Tibial artery (tissue), 4 donors: ENCODE results near the gene SIDT2.

ENCODE experiments used
- DNase-seq, 2 donors: peaks; one replicate each; pipeline ENCODE4 v3.0.0-alpha.2; 2019
- H3K27ac ChIP-seq, 2 donors: fragments of 200-600 bp; sonication (generic) in 1 of 2; 1 replicate in 1 of 2; 2 replicates in 1 of 2; pipeline ENCODE4 v1.5.1; 2018 to 2019; ENCODE audit warnings: mild to moderate bottlenecking in 1 of 2
- H3K27me3 ChIP-seq, 2 donors: fragments of 200-600 bp; sonication (generic) in 1 of 2; one replicate each; pipeline versions ENCODE4 v1.5.1 to v1.6.0; 2016 to 2019
- H3K36me3 ChIP-seq, 3 donors: fragments of 200-600 bp; sonication (generic) in 2 of 3; one replicate each; pipeline ENCODE4 v1.5.1; 2016 to 2019; ENCODE audit warnings: mild to moderate bottlenecking in 2 of 3
- H3K4me1 ChIP-seq, 4 donors: fragments of 200-600 bp; sonication (generic) in 2 of 4; 1 replicate in 3 of 4; 2 replicates in 1 of 4; pipeline ENCODE4 v1.5.1; 2016 to 2019
- H3K4me3 ChIP-seq, 2 donors: fragments of 200-600 bp; sonication (generic) in 1 of 2; 1 replicate in 1 of 2; 2 replicates in 1 of 2; pipeline ENCODE4 v1.5.1; 2018 to 2019; ENCODE audit warnings: mild to moderate bottlenecking in 2 of 2
- H3K9me3 ChIP-seq, 3 donors: fragments of 200-600 bp; sonication (generic) in 1 of 3; one replicate each; pipeline ENCODE4 v1.5.1; 2016 to 2019
- intact Hi-C: fragments of 100-400 bp; cut with DNase I; formaldehyde crosslinking; loops from one replicate; pipeline ENCODE4 v1.15.0; 2023; ENCODE audit warnings: low total_unique reads
- TF ChIP-seq, protein P1 (sequence below), 2 experiments: fragments of 200-600 bp in 1 of 2; fragments of 450-650 bp in 1 of 2; IDR thresholded peaks; one replicate each; pipeline ENCODE4 v1.5.1; 2017 to 2019; ENCODE audit warnings: antibody characterized with exemption in 2 of 2, mild to moderate bottlenecking in 1 of 2, moderate library complexity in 1 of 2

The SIDT2 gene

DNA sequence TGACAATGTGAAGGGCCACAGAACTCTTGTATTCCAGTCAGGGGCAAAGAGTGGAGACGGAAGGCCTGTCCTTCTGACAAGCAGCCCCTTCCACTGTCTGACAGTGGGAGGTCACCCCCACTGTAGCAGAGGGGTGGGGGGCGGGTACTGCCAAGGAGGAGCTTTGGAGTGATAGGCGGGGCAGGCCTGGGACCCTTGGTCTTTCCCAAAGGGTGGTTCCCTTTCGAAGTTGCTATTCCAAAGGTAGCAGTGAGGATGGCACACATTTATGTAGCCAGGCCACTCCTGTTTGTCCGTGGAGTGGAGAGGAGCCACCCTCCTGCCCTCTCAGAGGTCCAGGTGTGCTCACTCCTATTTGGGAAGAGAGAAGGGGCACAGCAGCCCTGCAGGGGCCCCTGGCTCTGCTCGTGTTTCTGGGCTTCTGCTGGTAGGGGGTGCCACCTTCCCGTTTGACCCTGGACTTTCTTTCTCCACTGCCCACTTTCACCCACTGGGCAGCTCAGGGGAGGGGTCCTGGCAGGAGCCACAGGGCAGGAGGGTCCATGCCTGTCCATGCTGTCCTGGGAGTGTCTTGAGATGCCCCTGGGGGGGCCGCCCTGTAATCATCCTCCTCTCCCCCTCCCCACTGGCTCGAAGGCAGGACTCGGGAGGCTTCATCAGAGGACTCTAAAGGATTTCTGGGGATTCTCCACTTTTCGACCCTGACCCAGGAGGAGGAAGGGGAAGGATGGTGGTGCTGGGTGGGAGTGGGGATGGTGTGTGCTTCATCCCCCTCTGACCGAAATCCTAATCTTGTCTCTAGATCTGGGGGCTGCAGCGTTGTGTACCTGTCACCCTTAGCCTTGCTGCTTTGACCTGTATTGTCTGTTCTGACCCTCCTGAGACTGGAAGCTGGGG lies 21.6 kb downstream of the SIDT2 start:
- no peaks in the 10 kb centered on the region for H3K27me3 ChIP-seq
- peak overlapping the region; percentile 70 to 96 for H3K4me3 ChIP-seq
- no peak for DNase-seq
- TF ChIP-seq, protein P1, sequence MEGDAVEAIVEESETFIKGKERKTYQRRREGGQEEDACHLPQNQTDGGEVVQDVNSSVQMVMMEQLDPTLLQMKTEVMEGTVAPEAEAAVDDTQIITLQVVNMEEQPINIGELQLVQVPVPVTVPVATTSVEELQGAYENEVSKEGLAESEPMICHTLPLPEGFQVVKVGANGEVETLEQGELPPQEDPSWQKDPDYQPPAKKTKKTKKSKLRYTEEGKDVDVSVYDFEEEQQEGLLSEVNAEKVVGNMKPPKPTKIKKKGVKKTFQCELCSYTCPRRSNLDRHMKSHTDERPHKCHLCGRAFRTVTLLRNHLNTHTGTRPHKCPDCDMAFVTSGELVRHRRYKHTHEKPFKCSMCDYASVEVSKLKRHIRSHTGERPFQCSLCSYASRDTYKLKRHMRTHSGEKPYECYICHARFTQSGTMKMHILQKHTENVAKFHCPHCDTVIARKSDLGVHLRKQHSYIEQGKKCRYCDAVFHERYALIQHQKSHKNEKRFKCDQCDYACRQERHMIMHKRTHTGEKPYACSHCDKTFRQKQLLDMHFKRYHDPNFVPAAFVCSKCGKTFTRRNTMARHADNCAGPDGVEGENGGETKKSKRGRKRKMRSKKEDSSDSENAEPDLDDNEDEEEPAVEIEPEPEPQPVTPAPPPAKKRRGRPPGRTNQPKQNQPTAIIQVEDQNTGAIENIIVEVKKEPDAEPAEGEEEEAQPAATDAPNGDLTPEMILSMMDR (IDR thresholded peaks at IDR 0.05) = no peak
- intact Hi-C loops = no loop called here
- peaks cover 0 to 43% (median 30%) of the 10 kb centered on the region in 4 donors for H3K4me1 ChIP-seq
- peak overlapping the region; percentile 97 to 98 for H3K27ac ChIP-seq
- no peaks in the 10 kb centered on the region for H3K9me3 ChIP-seq
- H3K36me3 ChIP-seq = peaks cover 51 to 75% (median 55%) of the 10 kb centered on the region in 3 donors

DNA sequence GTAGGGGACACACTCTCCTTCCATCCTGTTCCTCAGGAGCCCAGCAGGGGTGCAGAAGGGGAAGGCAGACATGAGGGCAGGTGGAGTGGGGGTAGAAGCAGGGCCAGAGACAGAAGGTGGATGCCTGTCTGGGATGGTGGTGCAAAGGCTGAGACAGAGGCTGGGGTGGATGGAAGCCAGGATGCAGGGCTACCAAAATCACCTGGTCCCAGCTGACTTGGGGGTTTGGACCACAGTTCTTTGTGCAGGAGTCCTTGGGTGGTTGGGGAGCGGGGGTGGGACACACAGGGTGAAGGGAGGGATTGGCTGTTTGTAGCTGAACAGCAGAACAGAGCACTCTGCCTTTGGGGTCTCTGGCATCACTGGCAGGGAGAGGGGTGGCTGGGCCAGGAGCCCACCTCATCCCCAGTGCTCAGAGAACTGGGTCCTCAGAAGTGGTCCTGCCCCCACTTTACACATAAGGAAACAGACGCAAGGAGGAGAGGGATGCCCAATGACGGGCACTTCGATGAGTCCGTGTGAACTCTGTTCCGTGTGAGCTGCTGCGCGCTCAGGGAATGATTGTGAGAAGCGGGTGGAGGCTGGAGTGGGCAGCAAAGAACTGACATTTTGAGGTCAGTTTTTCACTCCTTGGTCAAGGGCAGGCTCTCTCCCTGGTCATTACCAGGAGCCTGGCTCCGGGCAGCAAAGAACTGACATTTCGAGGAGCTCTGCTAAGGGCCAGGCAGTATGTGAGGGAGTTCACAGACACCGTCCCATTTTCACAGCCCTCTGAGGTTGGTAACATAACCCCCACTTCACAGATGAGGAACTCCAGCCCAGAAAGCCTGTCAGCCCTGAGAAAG lies 22.5 kb downstream of the SIDT2 start:
- Histone ChIP-seq H3K36me3 (peaks cover 54 to 71% (median 55%) of the 10 kb centered on the region in 3 donors), H3K27me3 (no peaks in the 10 kb centered on the region), H3K4me3 (peak overlapping the region; percentile 70 to 96), H3K27ac (peak overlapping the region; percentile 97 to 98), H3K9me3 (no peaks in the 10 kb centered on the region), H3K4me1 (peaks cover 0 to 50% (median 35%) of the 10 kb centered on the region in 4 donors)
- DNase-seq = no peak
- TF ChIP-seq, protein P1 (IDR thresholded peaks at IDR 0.05) = no peak
- intact Hi-C loops = no loop called here

GRCh38 chr11:117201658-117202305 lies 23.2 kb downstream of the SIDT2 start:
- DNase-seq = peak in 1 of 2 donors; percentile 82
- TF ChIP-seq, protein P1 (IDR thresholded peaks at IDR 0.05) = no peak
- intact Hi-C loops = no loop called here
- Histone ChIP-seq H3K4me1 (peaks cover 0 to 52% (median 37%) of the 10 kb centered on the region in 4 donors), H3K9me3 (no peaks in the 10 kb centered on the region), H3K4me3 (peak overlapping the region; percentile 70 to 96), H3K27me3 (no peaks in the 10 kb centered on the region), H3K27ac (peak overlapping the region; percentile 97 to 98), H3K36me3 (peaks cover 49 to 63% (median 54%) of the 10 kb centered on the region in 3 donors)

DNA sequence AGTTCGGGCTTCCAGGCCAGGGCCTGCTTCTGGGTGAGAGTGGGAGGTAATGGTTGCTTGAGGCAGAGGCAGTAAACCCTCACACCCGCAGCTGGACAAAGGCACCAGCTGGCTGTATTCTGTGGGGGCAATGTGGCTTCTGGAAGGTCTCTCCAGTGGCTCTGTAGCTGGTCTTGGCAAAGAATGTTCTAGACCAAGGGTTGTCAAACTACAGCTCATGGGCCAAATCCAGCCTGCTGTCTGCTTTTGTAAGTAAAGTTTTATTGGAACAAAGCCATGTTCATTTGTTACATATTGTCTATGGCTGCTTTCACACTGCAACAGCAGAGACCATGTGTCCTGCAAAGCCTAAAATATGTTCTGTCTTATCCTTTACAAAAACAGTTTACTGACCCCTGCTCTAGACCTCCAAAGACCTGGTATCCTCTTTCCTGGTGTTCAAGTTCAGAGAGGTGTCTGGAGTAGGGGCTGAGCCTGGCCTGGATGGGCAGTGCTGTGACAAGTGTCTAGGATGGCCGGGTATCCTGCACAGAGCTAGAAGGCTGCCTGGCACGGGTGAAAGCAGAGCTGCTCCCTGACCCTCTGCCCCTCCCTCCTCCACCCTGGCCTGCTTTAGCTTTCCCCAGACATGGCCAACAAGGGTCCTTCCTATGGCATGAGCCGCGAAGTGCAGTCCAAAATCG lies 24.0 kb downstream of the SIDT2 start:
- Histone ChIP-seq H3K4me3 (peak overlapping the region; percentile 70 to 96), H3K4me1 (peaks cover 0 to 46% (median 33%) of the 10 kb centered on the region in 4 donors), H3K27me3 (no peaks in the 10 kb centered on the region), H3K9me3 (no peaks in the 10 kb centered on the region), H3K36me3 (peaks cover 49 to 63% (median 54%) of the 10 kb centered on the region in 3 donors), H3K27ac (peak overlapping the region; percentile 97 to 98)
- TF ChIP-seq, protein P1 (IDR thresholded peaks at IDR 0.05) = no peak
- DNase-seq = no peak
- intact Hi-C loops = no loop called here

- intact Hi-C loops = no loop called here
- no peaks in the 10 kb centered on the region for H3K9me3 ChIP-seq
- H3K4me3 ChIP-seq = peak overlapping the region; percentile 70 to 96
- H3K27me3 ChIP-seq = no peaks in the 10 kb centered on the region
- TF ChIP-seq, protein P1 (IDR thresholded peaks at IDR 0.05) = no peak
- peaks cover 0 to 41% (median 28%) of the 10 kb centered on the region in 4 donors for H3K4me1 ChIP-seq
- H3K36me3 ChIP-seq = peaks cover 49 to 63% (median 54%) of the 10 kb centered on the region in 3 donors
- peak overlapping the region; percentile 97 to 98 for H3K27ac ChIP-seq
- DNase-seq = no peak
Measured at GRCh38 chr11:117203069-117203407, 24.5 kb downstream of the SIDT2 start.
